NCI-H2107 (cell line): ENCODE results near the gene TCF4.

Source experiments
- DNase-seq: peaks from one replicate; lab custom pipeline; 2025; lab: John Stamatoyannopoulos, UW

TCF4 gene

GRCh38 chr18:55544014-55544413 lies 44.0 kb downstream of the TCF4 start:
- no peak for DNase-seq

DNA sequence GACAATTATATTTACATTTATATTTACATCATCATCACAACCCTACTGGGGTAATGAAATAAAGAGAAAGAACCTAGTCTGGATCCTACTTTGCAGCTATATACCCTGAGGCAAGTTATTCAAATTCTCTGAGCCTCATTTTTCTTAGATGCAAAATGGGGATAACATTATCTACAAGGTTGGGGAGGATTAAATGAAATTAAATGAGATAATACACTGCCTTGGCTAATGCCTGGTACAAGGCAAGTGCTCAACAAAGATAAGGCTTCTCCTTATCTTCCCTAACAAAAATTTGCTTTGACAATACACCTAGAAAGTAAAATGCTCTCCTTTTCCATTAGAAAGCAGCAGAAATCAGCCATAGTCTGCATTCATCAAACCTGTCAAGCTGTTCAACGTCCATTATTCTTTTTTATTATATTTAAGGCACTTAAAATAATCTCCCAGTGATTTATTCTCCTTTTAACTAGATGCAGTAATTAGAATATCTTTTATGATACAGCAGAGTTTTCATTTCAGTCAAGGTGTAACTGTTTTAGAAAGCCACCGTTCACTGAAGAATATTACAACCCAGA lies 44.8 kb downstream of the TCF4 start:
- no peak for DNase-seq

- DNase-seq = no peak
Observed at GRCh38 chr18:55541571-55541970, 46.4 kb downstream of the TCF4 start.

DNA sequence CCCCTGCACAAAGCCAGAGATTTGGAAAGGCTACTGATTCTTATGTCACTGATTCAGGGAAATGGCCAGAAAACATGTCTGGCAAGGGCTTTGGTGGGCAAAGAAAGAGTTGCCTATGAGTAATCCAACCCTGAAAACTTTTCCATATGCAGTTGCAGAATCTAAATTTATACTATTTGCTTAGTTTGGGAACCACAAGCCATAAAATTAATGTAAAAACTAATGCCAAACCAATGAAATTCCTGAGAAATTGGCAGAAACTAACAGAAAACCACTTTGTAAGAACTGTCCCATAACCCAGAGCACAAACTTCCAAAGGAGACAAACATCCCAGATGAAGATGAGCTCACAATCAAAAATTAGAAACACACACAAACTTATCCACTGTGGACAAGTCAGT lies 48.8 kb downstream of the TCF4 start:
- DNase-seq = no peak

DNA sequence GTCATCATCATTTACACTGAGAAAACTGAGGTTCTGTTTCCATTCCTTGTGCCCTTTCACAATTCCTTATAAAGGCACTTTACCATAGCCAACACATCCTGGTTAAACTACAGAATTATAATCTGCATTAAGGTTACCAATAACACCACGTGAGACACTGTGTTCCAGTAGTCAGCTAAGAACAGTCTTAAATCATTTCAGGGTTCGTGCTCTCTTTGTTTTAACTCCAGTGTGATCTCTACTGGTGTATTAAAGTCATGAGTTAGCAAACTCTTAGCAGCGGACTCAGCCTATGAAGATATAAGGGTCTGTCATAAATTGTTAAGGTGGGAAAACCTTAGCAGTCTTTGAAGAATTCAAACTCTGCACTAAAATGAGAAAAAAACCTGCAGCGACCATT lies 53.0 kb downstream of the TCF4 start:
- DNase-seq = no peak

- DNase-seq = no peak
Observed at GRCh38 chr18:55534547-55534946, 53.4 kb downstream of the TCF4 start.

DNA sequence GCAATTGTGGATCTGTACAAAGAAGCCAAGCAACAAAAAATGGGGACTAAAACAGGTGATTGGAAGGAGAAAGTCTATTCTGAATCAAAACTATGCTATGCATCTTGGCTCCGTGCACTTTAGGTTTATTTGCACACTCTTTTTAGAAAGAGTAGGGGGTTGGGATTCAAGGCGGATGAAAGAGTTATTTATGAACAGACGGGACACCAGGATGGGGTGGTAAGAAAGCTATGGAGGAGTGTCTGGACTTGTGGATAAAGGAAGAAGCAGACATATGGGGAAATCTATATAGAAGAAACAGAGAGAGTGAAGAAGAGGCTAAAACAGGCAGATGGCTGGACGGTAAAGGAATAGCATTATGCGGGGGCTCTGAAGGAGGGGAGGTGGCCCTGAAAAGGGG lies 57.8 kb downstream of the TCF4 start:
- DNase-seq = no peak

GRCh38 chr18:55529581-55529980 lies 58.4 kb downstream of the TCF4 start:
- no peak for DNase-seq

- DNase-seq = no peak
Observed at GRCh38 chr18:55525845-55526244, 62.1 kb downstream of the TCF4 start.

- DNase-seq = no peak
Observed at GRCh38 chr18:55524353-55525073, 63.5 kb downstream of the TCF4 start.

- no peak for DNase-seq
Observed at GRCh38 chr18:55523001-55523400, 65.0 kb downstream of the TCF4 start.

DNA sequence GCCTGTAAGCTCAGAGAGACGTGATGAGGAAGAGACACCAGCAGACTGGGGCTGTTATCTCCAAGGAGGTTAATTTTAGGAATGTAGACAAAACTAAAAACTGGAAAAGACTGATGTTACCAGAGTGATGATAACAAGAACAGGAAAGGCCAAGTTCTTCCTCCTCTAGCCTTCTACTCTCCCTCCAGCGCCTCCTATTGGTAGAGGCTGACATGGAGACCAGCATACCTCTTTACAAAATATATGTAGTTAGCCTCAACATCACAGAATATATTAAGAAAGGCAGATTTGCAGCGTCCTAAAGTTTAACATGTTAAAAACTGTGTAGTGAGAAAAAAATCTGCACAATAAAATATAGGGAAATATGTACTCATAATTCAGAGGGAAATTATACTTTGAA lies 66.0 kb downstream of the TCF4 start:
- no peak for DNase-seq

GRCh38 chr18:55517055-55517454 lies 70.9 kb downstream of the TCF4 start:
- no peak for DNase-seq

DNA sequence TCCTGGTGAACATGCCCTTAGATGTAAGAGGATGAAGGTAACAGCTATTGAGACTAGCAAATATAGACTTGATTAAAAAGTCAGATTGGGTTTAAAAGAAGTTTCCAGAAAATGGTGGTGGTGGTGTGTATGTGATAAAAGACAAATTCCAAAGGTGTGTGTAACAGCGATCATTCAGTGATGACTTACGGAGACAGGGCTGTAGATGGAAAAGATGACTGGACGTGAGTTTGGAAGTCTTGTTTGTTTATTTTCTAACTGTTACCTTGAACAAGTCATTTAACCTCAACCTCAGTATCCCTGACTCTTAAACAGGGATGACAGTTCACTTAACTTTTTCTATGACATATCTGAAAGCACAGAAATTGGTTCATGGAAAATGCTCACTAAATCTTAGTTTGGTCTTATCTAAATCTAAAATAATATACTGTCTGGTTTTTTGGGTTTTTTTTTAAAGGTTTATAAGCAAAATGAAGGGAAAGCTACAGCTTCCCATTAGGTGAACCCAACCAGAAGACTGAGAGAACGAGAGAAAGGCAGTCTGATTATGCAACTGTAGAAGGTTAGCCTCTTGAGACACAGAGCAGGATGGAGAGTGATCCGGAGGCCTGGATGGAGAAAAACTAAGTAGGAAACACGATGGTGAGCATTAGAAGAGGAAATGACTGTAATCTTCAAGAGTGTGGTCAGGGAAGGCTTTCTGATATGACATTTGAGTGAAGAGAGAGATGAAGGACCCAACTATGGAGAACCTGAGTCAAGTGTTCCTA lies 71.9 kb downstream of the TCF4 start:
- DNase-seq = no peak

- DNase-seq = no peak
Observed at GRCh38 chr18:55515214-55515613, 72.8 kb downstream of the TCF4 start.

DNA sequence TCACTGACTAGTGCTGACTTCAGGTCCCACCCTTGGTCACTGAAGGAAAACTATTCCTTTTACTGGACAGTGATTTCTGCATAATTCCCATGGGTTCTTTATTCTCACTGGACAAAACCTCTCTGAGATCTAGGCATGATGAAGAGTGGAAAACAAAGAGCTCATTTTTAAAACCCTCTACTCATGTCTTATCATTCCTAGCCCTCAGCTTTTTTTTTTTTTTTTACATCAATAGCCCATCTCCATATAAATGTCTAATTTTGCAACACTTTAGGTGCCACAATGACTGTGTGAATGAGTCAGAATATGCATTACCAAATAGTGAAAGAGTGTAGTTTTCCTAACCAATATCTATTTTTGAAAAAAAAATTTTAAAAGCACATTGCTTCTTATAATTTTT lies 74.8 kb downstream of the TCF4 start:
- no peak for DNase-seq

- DNase-seq = no peak
Observed at GRCh38 chr18:55511277-55511676, 76.7 kb downstream of the TCF4 start.

DNA sequence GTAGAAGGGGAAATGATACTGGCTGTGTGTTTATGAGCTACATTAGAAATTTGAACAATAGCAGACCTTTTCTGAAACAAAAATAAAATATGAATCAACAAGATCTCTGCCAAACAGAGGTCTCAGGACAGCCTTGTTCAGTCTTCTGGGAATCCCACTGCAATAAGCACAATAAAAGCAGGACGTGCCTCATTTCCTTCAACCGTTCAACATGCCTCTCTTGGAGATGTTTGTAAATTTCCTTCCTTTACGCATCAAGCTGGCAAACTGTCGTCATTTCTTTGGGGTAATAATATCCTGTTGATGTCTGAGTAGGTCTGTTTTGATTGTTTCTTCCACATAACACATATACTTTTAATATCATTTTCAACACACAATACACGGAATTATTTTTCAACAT lies 77.2 kb downstream of the TCF4 start:
- no peak for DNase-seq

- no peak for DNase-seq
Observed at GRCh38 chr18:55509631-55510324, 78.2 kb downstream of the TCF4 start.

DNA sequence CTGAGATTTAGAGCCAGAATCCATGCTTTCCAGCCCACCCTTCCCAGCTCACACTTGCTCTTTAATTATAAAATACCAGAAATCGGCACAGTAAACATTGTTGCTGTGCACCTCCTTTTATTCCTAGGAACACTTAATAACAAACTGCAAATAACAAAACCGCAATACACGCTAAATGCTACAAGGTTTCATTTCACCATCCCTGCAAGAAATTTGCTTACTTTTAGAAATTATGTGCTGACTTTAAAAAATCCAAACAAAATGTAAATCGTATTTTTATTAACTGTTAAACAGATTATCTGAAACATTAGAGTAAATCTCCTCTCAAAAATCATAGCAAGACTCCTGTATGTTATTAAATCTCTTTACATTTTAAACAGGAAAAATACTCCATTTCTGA lies 79.3 kb downstream of the TCF4 start:
- no peak for DNase-seq

DNA sequence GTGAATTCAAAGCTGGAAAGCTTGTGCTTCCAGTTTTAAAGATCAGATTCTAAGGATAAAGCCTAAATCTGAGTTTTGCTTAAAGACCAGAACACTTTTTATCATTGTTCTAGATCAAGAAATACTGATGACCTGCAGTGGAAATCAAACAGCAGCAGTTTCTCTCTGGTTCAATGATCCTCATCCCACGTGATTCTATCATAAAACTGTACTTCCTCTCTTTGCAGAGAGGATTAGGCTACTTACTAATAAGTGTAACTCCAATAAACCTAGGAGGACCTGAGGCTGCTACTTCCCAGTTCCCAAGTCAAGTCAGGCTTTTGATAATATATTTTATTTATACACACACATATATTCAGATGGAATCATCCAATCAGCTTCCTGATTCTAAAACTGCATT lies 81.9 kb downstream of the TCF4 start:
- no peak for DNase-seq

GRCh38 chr18:55504808-55505207 lies 83.2 kb downstream of the TCF4 start:
- no peak for DNase-seq
